ENCODE results near the gene NR2F2. TPM values are rescaled to one million over a fixed set of nuclear protein-coding genes. Genes with fewer than 3 reads are reported as not detected.

Gene NR2F2
- total RNA-seq, 1 experiment from 2014 or later: 18.7 TPM

DNA sequence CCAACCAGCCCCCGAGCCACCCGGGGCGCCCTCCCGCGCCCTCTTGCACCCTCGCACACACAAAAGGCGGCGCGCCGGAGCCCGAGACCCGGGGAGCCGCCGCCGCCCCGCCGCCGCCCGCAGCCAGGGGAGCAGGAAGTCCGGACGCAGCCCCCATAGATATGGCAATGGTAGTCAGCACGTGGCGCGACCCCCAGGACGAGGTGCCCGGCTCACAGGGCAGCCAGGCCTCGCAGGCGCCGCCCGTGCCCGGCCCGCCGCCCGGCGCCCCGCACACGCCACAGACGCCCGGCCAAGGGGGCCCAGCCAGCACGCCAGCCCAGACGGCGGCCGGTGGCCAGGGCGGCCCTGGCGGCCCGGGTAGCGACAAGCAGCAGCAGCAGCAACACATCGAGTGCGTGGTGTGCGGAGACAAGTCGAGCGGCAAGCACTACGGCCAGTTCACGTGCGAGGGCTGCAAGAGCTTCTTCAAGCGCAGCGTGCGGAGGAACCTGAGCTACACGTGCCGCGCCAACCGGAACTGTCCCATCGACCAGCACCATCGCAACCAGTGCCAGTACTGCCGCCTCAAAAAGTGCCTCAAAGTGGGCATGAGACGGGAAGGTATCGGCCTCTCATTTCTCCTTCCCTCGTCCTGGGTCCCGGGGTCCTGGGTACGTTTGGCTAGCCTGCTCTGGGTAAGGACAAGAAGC is 1.6 kb downstream of the NR2F2 start:
- DNase-seq (ENCODE audit: low read depth): peak; percentile 76

DNA sequence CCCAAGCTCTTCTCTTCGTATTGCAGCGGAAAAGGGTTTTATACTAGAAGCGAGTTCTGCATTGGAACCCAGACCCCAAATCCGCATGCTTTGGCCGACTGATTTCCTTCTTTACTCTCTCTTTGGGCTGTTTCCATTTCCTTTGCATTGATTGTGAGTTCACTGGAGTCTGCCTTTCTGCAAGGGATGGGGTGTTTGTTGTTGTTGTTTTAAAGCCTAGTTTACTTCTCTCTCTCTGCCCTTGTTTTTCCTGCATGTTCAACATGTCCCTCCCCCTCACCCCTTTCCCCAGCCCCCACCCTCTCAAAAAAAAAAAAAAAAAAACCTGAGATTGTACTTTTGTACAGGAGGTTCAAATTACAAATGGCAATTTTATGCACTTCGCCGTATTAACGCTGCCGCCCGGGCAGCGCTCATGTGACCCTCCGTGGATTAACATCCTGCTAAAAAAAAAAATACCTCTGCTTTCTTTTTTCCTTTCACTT is 2.2 kb downstream of the NR2F2 start:
- DNase-seq (ENCODE audit: low read depth): peak; percentile 52

DNA sequence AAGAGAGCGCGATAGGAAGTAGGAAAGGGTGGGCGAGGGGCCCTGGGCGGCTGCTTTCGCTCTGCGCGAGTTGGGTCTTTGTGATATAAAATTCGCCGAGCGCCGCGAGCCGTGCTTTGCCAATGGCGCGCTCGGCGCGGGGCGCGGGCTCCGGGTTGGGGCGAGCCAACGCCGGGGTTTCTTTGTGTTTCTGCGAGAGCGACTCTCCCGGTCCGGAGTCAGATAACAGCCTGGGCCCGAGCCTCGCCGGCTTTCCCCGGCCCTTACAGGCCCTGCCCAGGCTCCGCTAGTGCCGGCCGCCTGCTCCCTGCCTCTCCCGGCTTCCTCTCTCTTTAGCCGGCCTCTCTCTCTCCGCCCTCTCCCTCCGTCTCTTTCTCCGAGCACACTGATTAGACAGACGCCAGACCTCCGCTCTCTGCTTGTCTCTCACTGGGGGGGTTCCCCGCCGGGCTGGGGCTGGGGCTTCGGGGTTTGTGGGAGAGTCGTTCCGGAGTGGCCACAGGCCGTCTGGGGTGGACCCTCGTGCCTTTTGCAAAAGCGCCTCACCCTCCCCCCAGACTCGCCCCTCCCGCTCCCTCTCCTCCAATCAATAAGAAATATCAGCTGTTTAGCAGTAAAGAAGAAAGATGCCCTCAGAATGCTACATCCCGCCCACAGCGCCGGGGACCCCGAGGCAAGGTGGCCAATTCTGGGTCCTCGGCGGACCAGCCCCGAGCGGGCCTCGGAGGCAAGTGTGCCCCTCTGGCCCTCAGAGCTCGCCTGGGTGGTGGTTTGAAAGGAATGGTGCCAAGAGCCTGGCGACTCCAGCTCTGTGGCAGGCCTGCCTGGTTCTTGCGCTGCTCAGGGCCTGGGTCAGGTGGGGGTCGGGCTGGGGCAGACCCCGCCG is 2.9 kb downstream of the NR2F2 start:
- peak; percentile 53 for DNase-seq (ENCODE audit: low read depth)

DNA sequence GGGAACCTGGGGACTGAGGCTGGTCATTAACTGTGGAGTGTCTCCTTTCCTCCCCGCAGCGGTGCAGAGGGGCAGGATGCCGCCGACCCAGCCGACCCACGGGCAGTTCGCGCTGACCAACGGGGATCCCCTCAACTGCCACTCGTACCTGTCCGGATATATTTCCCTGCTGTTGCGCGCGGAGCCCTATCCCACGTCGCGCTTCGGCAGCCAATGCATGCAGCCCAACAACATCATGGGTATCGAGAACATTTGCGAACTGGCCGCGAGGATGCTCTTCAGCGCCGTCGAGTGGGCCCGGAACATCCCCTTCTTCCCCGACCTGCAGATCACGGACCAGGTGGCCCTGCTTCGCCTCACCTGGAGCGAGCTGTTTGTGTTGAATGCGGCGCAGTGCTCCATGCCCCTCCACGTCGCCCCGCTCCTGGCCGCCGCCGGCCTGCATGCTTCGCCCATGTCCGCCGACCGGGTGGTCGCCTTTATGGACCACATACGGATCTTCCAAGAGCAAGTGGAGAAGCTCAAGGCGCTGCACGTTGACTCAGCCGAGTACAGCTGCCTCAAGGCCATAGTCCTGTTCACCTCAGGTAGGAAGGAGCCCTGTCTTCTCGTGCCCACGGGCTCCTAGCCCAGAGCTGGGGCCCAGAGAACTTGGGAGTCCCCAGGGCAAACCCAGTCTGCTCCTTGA is 3.7 kb downstream of the NR2F2 start:
- DNase-seq (ENCODE audit: low read depth): no peak

DNA sequence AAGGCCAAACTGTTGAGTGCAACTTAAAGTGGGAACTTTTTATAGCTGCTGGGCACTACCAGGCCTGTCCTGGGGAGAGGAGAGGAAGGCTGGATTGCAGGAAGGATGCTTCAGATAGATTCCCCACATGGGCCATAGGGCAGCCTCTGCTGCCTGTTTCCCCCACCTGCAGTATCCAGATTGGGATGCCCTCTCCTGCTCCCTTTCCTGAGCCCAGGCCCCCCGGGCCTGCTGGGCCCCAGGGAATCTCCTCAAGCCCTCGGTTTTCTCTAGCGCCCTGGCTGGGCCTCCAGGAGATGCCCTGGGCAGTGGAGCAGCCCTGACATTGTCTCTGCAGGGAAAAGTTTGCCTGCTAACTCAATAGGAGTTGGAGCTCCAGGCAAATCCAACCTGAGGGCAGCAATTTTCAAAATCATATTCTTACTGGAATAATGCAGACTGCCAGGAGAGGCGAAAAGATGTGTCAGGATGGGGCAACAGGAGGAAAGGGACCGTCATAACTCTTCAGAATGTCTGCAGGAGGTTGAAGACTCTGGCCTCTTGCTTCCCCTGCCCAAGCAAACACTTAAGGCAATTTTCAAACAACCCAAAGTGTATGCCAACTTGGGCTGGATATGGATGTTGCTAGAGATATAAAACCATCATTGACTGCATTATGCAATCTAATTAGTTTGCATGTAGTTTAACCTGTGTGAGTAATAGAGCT is 4.4 kb downstream of the NR2F2 start:
- DNase-seq (ENCODE audit: low read depth): no peak

DNA sequence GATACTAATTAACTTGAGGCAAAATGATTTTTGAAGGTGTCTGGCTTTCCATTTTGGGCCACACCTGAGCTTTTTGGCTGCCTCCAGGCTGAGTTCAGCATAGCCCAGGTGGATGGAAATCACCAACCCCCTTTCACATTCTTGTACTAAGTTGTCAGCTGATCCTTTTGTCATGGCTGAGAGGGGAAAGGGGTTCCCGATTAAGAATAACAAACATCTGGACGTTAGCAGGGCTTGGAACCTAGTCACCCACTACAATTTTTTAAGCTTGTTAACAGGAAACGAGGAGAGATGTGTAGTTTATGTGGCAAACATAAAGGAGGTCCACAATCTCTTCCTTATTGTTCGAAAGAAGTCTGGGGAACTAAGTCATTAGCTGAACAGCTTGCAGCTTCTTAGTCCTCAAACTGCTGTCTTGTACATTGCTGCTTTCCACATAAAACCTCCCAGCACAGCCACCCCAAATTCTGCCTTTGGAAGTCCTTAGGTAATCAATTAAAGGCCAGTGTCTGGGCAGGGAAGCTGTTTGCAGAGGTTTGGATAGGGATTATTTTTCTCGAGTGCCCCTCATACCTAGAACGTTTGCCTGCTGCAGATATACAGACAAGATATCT is 5.0 kb downstream of the NR2F2 start:
- no peak for DNase-seq (ENCODE audit: low read depth)

DNA sequence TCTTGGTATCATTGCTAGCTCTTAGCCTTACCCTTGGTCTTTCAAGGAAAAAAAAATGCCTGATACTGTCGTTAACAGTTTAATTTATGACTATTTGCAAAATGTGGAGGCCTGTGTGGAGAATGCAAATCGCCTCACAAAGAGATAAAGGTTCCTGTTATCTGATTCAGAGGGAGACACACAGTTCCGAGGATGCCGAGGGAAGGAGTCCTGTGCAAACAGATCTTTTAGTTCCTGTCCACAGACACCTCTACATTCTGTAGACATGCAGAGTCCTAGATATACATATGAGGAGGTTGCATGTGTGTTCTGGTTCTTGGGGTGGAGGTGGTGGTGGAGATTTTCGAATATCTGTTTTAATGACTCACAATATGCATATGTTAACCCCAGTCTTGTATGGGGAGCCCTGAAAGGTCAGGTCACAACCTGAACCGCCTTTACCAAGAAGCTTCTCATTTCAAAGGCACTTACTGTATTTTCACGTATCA is 5.7 kb downstream of the NR2F2 start:
- DNase-seq (ENCODE audit: low read depth): no peak

DNA sequence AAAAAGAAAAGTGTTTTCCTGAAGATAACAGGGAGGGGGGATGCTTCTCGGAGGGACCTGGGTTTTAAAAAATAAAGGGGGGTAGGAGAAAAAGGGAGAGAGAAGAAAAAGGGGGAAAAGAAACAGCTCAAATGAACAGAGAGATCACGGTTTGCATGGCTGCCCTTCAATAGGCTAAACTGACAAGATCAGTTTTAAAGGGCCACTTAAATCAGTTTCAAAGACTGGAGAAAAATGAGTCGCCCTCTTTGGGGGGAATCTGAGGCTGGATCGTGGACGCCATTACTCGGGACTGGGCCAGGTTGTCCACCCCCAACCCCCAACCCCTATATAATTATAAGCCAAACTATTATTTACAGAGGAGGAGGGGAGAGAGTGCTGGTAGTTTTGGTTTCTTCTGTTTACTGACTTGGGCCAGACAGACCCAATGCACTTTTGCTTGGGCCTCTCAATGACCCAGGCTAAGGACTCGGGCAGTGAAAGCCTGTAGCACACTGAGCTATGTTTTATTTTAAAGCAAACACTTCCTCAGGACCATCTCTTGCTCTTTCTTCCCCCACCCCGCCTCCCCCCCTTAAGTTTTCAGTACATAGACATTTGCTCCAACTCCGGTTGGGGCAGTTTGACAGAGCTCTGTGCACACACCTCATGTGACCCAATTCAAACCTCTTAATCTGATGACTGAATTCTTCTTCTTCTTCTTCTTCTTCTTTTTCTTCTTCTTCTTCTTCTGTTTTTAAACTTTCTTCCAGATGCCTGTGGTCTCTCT is 6.3 kb downstream of the NR2F2 start:
- DNase-seq (ENCODE audit: low read depth): no peak

DNA sequence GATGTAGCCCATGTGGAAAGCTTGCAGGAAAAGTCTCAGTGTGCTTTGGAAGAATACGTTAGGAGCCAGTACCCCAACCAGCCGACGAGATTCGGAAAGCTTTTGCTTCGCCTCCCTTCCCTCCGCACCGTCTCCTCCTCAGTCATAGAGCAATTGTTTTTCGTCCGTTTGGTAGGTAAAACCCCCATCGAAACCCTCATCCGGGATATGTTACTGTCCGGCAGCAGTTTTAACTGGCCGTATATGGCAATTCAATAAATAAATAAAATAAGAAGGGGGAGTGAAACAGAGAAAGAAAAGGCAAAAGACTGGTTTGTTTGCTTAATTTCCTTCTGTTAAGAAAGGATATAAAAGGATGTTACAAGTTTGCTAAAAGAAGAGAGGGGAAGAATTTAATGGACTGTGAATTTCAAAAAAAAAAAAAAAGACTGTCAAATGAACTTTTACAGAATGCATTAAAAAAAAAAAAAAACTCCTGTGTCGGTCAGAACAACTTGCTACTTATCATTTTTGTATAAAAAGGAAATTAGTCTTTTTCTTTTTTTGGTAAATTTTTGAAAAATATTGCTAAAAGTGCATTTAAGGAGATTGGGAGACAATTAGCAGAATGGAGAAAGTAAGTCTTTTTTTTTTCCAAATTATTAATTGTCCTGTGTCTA is 7.0 kb downstream of the NR2F2 start:
- no peak for DNase-seq (ENCODE audit: low read depth)

DNA sequence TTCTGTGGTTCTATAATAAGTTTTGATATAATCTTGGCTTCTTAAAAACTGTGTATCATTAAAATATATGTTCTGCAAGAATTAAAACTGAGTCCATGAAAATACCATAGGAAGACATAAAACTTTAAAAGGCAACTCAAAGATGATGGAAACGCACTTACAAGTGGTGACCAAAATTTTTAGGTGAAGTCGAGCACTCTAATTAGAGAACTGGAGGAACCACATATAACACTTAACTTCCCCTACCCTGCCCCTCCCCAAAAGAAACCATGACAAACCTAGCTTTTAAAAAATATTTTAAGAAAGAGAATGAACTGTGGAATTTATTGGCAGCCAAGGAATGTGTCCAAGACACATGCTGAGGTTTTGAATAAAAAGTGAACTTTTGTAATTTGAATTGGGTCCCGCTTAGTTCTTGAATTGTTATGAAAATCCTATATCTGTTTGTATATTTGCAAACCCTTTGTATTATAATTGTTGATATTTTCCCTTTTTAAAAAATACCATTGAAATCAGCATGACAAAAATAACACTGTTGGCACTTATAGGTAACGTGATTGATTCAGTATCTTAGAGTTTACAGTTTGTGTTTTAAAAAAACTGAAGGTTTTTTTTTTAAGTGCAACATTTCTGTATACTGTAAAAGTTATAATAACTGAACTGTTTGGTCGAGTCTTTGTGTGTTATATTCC is 7.7 kb downstream of the NR2F2 start:
- DNase-seq (ENCODE audit: low read depth): no peak

DNA sequence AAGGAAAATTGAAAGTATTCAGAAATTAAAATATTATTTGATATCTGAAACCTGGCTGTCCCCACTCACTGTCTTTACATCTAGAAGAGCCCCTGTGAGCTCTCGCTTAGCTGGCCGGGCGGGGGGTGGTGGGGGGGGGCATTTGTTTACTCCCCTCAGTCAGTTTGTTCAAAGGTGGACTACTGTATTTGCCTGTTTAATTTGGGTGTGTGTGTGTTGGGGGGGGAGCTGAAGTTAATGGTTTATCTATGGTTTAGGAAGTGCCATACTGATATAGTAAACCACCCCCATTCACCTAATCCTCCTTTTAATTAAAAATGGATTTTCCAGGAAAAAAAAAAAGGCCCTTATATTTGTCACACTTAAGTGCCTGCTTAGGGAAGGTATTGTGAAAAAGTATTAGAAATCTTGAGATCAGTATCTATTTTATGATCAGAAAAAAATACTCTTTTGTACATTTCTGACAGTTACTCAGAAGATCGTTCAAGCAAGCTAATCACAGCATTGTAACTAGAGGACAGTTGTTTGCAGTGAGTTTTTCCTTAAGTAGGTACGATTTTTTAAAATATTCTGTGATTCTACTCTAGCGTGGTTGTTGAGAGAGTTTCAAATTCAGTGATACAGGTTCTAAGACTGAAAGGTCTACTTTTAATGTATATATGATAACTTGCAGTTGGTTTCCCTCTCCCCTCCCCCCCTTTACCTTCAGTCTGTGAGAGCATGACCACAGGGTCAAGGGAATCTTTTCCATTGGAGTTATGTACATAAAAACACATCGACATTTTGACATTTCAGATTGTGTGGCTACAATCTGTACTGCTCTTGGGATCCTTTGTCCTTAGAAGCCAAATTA is 8.5 kb downstream of the NR2F2 start:
- DNase-seq (ENCODE audit: low read depth): no peak

DNA sequence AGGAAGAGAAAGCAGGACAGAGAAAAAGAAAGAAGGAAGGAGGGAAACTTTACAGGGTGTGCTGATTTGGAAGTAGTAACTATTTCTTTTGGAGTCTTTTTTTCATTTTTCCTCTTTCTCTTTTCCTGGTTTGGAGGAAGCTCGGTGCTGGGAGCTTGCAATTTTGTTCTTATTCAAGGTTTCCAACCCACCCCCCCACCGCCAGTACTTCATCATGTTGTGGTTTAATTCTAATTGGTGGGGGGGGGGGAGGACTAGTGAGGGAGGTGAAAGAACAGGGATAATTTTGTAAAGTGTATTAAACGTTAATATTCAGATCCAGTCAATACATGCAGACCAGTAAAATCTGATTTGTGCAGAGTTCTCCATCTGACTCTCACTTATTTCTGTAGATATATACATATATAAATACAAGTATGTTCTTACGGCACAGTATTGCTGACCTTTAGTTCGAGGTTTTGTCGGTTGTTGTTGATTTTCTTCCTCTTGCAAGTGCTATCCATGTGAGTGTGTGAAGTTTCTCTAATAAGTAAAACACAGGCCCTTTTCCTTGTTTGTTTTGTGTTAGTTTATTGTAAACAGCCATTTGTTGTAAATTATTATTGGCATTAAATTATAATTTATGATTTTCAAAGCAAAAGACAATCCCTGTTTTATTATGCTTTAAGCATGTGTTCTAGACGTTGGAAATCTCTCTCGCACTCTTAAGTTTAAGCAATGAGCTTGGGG is 9.3 kb downstream of the NR2F2 start:
- no peak for DNase-seq (ENCODE audit: low read depth)

DNA sequence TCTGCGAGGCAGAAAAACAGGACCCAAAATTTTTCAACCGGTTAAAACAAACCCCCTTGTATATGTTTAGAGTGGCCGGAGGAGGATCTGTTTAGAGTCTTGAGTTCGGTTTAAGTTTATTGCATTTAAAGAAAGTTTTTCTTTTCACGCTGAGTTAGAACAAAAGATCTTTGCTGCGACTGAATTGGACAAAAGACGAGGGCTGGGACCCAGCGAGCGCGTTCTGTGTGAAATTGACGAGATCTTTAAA is 9.8 kb downstream of the NR2F2 start:
- DNase-seq (ENCODE audit: low read depth): no peak

DNA sequence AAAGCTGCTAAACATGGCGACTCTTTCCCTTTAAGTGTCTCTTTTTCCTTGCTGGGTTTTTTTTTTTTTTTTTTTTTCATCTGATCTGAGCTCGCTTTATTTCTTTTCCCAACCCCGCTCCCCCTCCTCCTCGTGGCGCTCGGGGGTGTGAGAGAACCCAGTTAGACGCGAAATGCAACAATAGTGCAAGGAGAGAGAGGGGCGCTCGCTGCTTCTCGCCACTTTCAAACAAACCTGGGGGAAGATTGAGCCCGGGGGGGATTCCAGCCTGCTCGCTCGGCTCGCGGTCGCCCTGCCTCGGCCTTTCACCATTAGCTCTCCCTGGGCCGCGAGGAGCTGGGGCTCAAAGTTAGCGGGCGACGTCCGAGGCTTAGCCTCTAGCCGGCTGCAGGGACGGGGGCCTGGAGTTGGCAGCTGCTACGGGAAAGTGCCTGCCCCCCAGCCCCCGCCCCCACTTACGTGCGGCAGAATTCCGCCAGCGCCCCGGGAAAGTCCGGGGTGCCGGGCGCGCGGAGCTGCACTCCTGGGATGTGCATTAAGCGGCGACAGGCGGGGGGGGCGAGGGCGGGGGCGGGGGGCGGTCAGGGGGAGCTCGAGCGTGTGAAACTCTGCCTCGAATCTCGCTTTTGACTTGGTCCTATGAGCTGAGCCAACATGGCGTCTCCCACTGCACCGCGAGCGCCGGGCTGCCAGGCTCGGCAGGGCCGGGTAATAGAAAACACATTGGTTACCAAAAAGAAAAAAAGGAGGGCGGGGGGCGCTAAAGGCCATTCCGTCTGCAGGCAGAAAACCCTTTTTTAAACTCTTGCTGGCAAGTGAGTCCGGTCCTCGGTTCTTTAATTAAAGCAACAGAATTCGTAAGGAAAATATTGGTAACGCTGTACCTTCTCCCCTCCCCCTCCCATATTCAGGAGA is 10.4 kb downstream of the NR2F2 start:
- peak; percentile 59 for DNase-seq (ENCODE audit: low read depth)

DNA sequence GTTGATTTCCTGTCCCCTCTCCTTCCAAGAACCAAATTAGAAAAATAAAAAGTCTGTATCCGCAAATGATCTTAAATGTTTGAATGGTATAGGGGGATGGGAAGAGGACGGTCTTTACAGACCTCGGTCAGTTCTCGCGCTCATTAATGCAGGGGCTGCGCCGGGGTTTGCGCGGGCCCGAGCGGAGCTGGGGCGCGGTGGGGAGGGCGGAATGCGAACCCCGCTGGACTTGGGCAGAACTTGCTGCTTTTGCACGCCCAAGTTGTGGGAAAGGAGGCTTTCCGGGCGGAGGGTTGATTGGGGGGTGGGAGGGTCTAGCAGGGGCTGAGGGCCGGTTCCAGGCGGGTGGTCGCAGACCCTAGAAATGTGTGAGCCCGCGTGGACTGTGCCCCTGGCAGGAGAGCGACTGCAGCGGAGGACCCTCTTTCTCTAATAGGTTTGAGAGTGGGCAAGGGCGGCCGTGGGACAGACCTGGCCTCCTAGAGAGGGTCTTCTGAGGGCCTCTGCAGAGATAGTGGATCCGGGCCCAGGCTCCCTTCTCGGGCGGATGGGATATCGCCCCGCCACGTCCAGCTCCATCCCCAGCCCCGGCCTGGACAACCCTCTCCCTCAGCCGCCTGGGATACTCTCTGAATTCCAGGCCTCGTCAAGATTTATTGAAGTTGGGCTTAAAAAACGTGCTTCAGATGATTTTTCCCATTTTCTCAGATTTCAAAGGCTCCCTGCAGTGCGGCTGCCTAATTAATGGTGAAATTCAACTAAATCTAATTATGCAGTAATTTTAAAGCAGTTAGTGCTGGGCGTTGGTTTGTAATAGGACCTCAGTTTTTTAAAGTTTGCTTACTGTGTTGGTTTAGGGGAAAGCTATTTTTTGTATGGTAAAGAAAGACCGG is 11.3 kb downstream of the NR2F2 start:
- no peak for DNase-seq (ENCODE audit: low read depth)
